HepG2 (cell line): Measurements from ENCODE around the gene TBC1D10B. TPM values are rescaled to one million over a fixed set of nuclear protein-coding genes. Genes with fewer than 3 reads are reported as not detected.

Experiments
- CHCHD3 ChIP-seq: sonication (generic); formaldehyde crosslinking; IDR thresholded peaks from 2 replicates; pipeline ENCODE4 v1.8.0; 2022; ENCODE audit warnings: mild to moderate bottlenecking, missing genetic modification reagents, moderate library complexity
- ESRRA ChIP-seq: sonication (generic); formaldehyde crosslinking; IDR thresholded peaks from 2 replicates; pipeline ENCODE4 v1.5.1; 2020; ENCODE audit warnings: mild to moderate bottlenecking, low read depth, missing genetic modification reagents
- FLYWCH1 ChIP-seq: sonication (generic); formaldehyde crosslinking; IDR thresholded peaks from 2 replicates; pipeline ENCODE4 v1.8.1; 2023; ENCODE audit warnings: mild to moderate bottlenecking, missing genetic modification reagents
- GTF3A ChIP-seq: sonication (generic); formaldehyde crosslinking; conservative IDR thresholded peaks from 2 replicates; pipeline ENCODE4 v1.4.0; 2020; ENCODE audit warnings: mild to moderate bottlenecking, missing genetic modification reagents
- JUNB ChIP-seq: sonication (generic); formaldehyde crosslinking; IDR thresholded peaks from 2 replicates; pipeline ENCODE4 v1.8.0; 2022; ENCODE audit warnings: missing genetic modification reagents, mild to moderate bottlenecking, borderline replicate concordance
- KDM5A ChIP-seq: fragments of 200-600 bp; sonication (generic); IDR thresholded peaks from 2 replicates; pipeline ENCODE4 v1.7.0; 2018; ENCODE audit warnings: antibody characterized with exemption, mild to moderate bottlenecking, low read length, borderline replicate concordance
- PHF8 ChIP-seq: sonication (generic); formaldehyde crosslinking; IDR thresholded peaks from 2 replicates; pipeline ENCODE4 v1.5.0; 2020; ENCODE audit warnings: missing genetic modification reagents
- SAFB2 ChIP-seq: sonication (generic); formaldehyde crosslinking; IDR thresholded peaks from 2 replicates; pipeline ENCODE4 v1.5.1; 2020; ENCODE audit warnings: missing genetic modification reagents, low read depth, mild to moderate bottlenecking, borderline replicate concordance
- TCF7 ChIP-seq: sonication (generic); IDR thresholded peaks from 2 replicates; pipeline ENCODE4 v1.6.1; 2016; ENCODE audit warnings: antibody characterized with exemption, low read depth
- TEAD3 ChIP-seq: optimal IDR thresholded peaks from 2 replicates; pipeline ENCODE3; 2016; ENCODE audit warnings: borderline replicate concordance
- ZBTB8A ChIP-seq: sonication (generic); formaldehyde crosslinking; IDR thresholded peaks from 2 replicates; pipeline ENCODE4 v1.4.0; 2020; ENCODE audit warnings: mild to moderate bottlenecking, low read depth, missing genetic modification reagents, borderline replicate concordance
- ZNF7 ChIP-seq: IDR thresholded peaks from 2 replicates; pipeline ENCODE4 v1.6.1; 2016; ENCODE audit warnings: missing biosample characterization, missing genetic modification reagents
- polyA plus RNA-seq, 8 experiments: library from polyadenylated mRNA; depleted of rRNA in 3 of 8; stranded (reverse) in 7 of 8; unstranded in 1 of 8; fragments of >200 nt; fragmentation: Illumina TruSeq in 4 of 8; extraction: Trizol in 4 of 8; gene quantifications; 2 replicates each; pipeline versions ENCODE4 v1.2.1 to v1.2.3, GENCODE V29; 2011 to 2016; ENCODE audit warnings: low read depth in 4 of 8, missing spikeins in 1 of 8, mixed read lengths in 1 of 8; ENCODE audit not compliant: insufficient read depth in 1 of 8
- total RNA-seq, 5 experiments: library from RNA; depleted of rRNA; stranded (reverse); fragments of >200 nt; fragmentation: Illumina TruSeq; extraction: Trizol; gene quantifications; 2 replicates each; pipeline ENCODE4 v1.2.3, GENCODE V29; 2016; ENCODE audit warnings: low read depth in 1 of 5
- TF ChIP-seq, protein P1 (sequence below): sonication (generic); formaldehyde crosslinking; IDR thresholded peaks from 2 replicates; pipeline ENCODE4 v1.4.0; 2020; ENCODE audit warnings: missing genetic modification reagents
- TF ChIP-seq, protein P2 (sequence below): sonication (generic); formaldehyde crosslinking; IDR thresholded peaks from 2 replicates; pipeline ENCODE4 v1.4.0; 2020; ENCODE audit warnings: missing genetic modification reagents
- TF ChIP-seq, protein P3 (sequence below): sonication (generic); formaldehyde crosslinking; IDR thresholded peaks from 2 replicates; pipeline ENCODE4 v1.4.0; 2020; ENCODE audit warnings: mild to moderate bottlenecking, missing genetic modification reagents
- TF ChIP-seq, protein P4 (sequence below): sonication (generic); formaldehyde crosslinking; IDR thresholded peaks from 2 replicates; pipeline ENCODE4 v1.4.0; 2020; ENCODE audit warnings: mild to moderate bottlenecking, missing genetic modification reagents
- TF ChIP-seq, protein P5 (sequence below): sonication (generic); formaldehyde crosslinking; IDR thresholded peaks from 2 replicates; pipeline ENCODE4 v1.4.0; 2020; ENCODE audit warnings: low read depth, mild to moderate bottlenecking, missing genetic modification reagents

Gene TBC1D10B
- total and polyA plus RNA-seq, 2 of the 13 experiments (the other 11 are each of a cell fraction or from before 2014, with no cell fraction given) = 15.7 to 24.8 TPM

DNA sequence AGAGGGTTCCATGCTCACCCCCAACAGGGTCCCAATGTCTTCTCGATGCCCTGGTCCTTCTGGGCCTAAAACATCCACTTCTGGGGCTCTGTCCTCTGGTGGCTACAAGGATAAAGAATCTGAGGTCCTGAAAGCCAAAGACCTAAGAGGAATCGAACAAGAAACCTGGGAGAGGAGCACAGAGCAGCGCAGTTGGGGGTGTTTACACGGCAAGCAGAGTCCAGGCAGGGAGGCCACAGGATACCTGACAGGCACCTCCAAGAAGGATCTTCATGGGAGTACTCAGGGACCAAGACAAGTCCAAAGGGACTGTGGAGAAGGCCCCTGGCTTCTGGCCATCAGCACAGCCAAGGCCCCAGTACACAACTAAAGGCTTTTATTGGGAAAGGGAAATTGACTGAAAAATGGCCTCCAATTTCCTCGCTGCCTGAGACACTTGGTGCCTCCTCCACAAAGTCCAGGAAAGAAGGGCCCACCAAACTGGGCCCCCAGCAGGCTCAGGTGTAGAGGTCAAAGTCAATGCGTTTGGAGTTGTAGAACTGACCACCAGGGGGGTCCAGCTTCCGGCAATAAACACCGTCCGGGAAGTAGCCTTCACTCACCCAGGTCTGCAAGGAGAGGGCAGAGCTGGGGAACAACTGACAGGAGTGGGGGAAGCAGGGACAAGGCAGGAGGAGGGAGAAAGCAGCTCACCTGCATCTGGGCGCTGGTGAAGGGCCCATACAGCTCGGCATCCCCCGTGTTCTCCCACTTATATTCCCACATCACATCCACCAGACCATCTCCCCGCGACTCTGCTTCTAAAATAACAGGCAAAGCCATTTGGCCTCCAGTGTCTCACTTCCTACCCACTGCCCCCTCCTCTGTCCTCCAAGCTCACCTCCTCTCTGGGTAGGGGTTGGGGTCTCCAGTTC lies 17.5 kb downstream of the TBC1D10B start (continued):
- no peak for TF ChIP-seq TCF7
- TF ChIP-seq CHCHD3 (CRISPR knock-in tag) = no peak
- TF ChIP-seq, protein P1, sequence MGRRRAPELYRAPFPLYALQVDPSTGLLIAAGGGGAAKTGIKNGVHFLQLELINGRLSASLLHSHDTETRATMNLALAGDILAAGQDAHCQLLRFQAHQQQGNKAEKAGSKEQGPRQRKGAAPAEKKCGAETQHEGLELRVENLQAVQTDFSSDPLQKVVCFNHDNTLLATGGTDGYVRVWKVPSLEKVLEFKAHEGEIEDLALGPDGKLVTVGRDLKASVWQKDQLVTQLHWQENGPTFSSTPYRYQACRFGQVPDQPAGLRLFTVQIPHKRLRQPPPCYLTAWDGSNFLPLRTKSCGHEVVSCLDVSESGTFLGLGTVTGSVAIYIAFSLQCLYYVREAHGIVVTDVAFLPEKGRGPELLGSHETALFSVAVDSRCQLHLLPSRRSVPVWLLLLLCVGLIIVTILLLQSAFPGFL = no peak
- no peak for TF ChIP-seq ESRRA (CRISPR knock-in tag)
- TF ChIP-seq, protein P2, sequence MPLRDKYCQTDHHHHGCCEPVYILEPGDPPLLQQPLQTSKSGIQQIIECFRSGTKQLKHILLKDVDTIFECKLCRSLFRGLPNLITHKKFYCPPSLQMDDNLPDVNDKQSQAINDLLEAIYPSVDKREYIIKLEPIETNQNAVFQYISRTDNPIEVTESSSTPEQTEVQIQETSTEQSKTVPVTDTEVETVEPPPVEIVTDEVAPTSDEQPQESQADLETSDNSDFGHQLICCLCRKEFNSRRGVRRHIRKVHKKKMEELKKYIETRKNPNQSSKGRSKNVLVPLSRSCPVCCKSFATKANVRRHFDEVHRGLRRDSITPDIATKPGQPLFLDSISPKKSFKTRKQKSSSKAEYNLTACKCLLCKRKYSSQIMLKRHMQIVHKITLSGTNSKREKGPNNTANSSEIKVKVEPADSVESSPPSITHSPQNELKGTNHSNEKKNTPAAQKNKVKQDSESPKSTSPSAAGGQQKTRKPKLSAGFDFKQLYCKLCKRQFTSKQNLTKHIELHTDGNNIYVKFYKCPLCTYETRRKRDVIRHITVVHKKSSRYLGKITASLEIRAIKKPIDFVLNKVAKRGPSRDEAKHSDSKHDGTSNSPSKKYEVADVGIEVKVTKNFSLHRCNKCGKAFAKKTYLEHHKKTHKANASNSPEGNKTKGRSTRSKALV (CRISPR knock-in tag) = no peak
- 0 out of 2 replicates have a peak, but pooled peaks have one; percentile 49 for TF ChIP-seq SAFB2 (CRISPR knock-in tag)
- TF ChIP-seq PHF8 (CRISPR knock-in tag) = peak; percentile 37; the same call in 1 of the 2 replicates
- TF ChIP-seq GTF3A (CRISPR knock-in tag) = no peak
- TF ChIP-seq, protein P3, sequence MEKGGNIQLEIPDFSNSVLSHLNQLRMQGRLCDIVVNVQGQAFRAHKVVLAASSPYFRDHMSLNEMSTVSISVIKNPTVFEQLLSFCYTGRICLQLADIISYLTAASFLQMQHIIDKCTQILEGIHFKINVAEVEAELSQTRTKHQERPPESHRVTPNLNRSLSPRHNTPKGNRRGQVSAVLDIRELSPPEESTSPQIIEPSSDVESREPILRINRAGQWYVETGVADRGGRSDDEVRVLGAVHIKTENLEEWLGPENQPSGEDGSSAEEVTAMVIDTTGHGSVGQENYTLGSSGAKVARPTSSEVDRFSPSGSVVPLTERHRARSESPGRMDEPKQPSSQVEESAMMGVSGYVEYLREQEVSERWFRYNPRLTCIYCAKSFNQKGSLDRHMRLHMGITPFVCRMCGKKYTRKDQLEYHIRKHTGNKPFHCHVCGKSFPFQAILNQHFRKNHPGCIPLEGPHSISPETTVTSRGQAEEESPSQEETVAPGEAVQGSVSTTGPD = no peak
- TF ChIP-seq TEAD3 (CRISPR knock-in tag) = peak; percentile 40
- TF ChIP-seq, protein P4, sequence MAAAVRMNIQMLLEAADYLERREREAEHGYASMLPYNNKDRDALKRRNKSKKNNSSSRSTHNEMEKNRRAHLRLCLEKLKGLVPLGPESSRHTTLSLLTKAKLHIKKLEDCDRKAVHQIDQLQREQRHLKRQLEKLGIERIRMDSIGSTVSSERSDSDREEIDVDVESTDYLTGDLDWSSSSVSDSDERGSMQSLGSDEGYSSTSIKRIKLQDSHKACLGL = no peak
- no peak for TF ChIP-seq ZBTB8A (CRISPR knock-in tag)
- TF ChIP-seq KDM5A = no peak
- no peak for TF ChIP-seq FLYWCH1 (CRISPR knock-in tag)
- TF ChIP-seq JUNB (CRISPR knock-in tag) = no peak
- TF ChIP-seq ZNF7 (CRISPR knock-in tag) = no peak
- TF ChIP-seq, protein P5, sequence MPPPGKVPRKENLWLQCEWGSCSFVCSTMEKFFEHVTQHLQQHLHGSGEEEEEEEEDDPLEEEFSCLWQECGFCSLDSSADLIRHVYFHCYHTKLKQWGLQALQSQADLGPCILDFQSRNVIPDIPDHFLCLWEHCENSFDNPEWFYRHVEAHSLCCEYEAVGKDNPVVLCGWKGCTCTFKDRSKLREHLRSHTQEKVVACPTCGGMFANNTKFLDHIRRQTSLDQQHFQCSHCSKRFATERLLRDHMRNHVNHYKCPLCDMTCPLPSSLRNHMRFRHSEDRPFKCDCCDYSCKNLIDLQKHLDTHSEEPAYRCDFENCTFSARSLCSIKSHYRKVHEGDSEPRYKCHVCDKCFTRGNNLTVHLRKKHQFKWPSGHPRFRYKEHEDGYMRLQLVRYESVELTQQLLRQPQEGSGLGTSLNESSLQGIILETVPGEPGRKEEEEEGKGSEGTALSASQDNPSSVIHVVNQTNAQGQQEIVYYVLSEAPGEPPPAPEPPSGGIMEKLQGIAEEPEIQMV (CRISPR knock-in tag) = no peak
